H9 (cell line): ENCODE results near the gene CFAP77. TPM values are rescaled to one million over a fixed set of nuclear protein-coding genes. Genes with fewer than 3 reads are reported as not detected.

Experiments
- DNase-seq: peaks from one replicate; pipeline ENCODE4 v3.0.0-alpha.2; 2017
- H2AFZ ChIP-seq: one replicate; pipeline ENCODE4 v1.6.1; 2013; ENCODE audit warnings: mild to moderate bottlenecking, low read length, control low read depth, moderate library complexity
- H2AK5ac ChIP-seq: 2 replicates; pipeline ENCODE4 v1.6.1; 2013; ENCODE audit warnings: low read length, control low read depth, mixed read lengths; ENCODE audit not compliant: insufficient read length
- H2BK120ac ChIP-seq: one replicate; pipeline ENCODE4 v1.6.1; 2013; ENCODE audit warnings: low read depth, mild to moderate bottlenecking, low read length, control low read depth, inconsistent platforms; ENCODE audit not compliant: poor library complexity, severe bottlenecking
- H2BK12ac ChIP-seq: 2 replicates; pipeline ENCODE4 v1.6.1; 2013; ENCODE audit warnings: low read length, control low read depth, mixed read lengths, low read depth; ENCODE audit not compliant: insufficient read length
- H2BK15ac ChIP-seq: 2 replicates; pipeline ENCODE4 v1.6.1; 2013; ENCODE audit warnings: low read depth, low read length, control low read depth
- H2BK20ac ChIP-seq: one replicate; pipeline ENCODE4 v1.6.1; 2013; ENCODE audit warnings: low read depth, mild to moderate bottlenecking, low read length, control low read depth, inconsistent platforms; ENCODE audit not compliant: poor library complexity, severe bottlenecking
- H2BK5ac ChIP-seq: 2 replicates; pipeline ENCODE4 v1.6.1; 2013; ENCODE audit warnings: low read length, control low read depth, mixed read lengths; ENCODE audit not compliant: insufficient read length
- H3K14ac ChIP-seq: 2 replicates; pipeline ENCODE4 v1.6.1; 2013; ENCODE audit warnings: low read length, control low read depth; ENCODE audit not compliant: insufficient read depth
- H3K18ac ChIP-seq: 2 replicates; pipeline ENCODE4 v1.6.1; 2013; ENCODE audit warnings: low read depth, mild to moderate bottlenecking, mixed read lengths, low read length, control low read depth; ENCODE audit not compliant: insufficient read length
- H3K23ac ChIP-seq: 2 replicates; pipeline ENCODE4 v1.6.1; 2013; ENCODE audit warnings: low read length, control low read depth, mixed read lengths, low read depth; ENCODE audit not compliant: insufficient read length
- H3K23me2 ChIP-seq: 2 replicates; pipeline ENCODE4 v1.6.1; 2013; ENCODE audit warnings: low read depth, mild to moderate bottlenecking, mixed read lengths, low read length, control low read depth; ENCODE audit not compliant: insufficient read length, poor library complexity, severe bottlenecking
- H3K27ac ChIP-seq: 2 replicates; pipeline ENCODE4 v1.5.1; 2013; ENCODE audit warnings: low read length, control low read depth, mixed read lengths, low read depth; ENCODE audit not compliant: insufficient read length
- H3K27me3 ChIP-seq: 2 replicates; pipeline ENCODE4 v1.6.1; 2013; ENCODE audit warnings: low read length, control low read depth, inconsistent platforms; ENCODE audit not compliant: insufficient read depth
- H3K4ac ChIP-seq: 2 replicates; pipeline ENCODE4 v1.6.1; 2013; ENCODE audit warnings: low read depth, mild to moderate bottlenecking, control low read depth, inconsistent platforms, low read length, moderate library complexity
- H3K4me1 ChIP-seq: 2 replicates; pipeline ENCODE4 v1.6.1; 2013; ENCODE audit warnings: low read length, control low read depth, inconsistent platforms; ENCODE audit not compliant: insufficient read depth
- H3K4me2 ChIP-seq: 2 replicates; pipeline ENCODE4 v1.6.1; 2013; ENCODE audit warnings: low read length, control low read depth, mixed read lengths; ENCODE audit not compliant: insufficient read length, insufficient read depth
- H3K56ac ChIP-seq: 2 replicates; pipeline ENCODE4 v1.6.1; 2013; ENCODE audit warnings: low read depth, mild to moderate bottlenecking, mixed read lengths, low read length, control low read depth; ENCODE audit not compliant: insufficient read length
- H3K79me1 ChIP-seq: 2 replicates; pipeline ENCODE4 v1.6.1; 2013; ENCODE audit warnings: low read depth, mild to moderate bottlenecking, moderate library complexity, low read length, control low read depth, inconsistent platforms; ENCODE audit not compliant: insufficient read depth, poor library complexity, severe bottlenecking
- H3K79me2 ChIP-seq: 2 replicates; pipeline ENCODE4 v1.6.1; 2013; ENCODE audit warnings: low read length, control low read depth, inconsistent platforms; ENCODE audit not compliant: insufficient read depth
- H3K9ac ChIP-seq: 2 replicates; pipeline ENCODE4 v1.6.1; 2013; ENCODE audit warnings: low read length, control low read depth, mixed read lengths; ENCODE audit not compliant: insufficient read length; ENCODE audit errors: extremely low read depth
- H3K9me3 ChIP-seq: one replicate; pipeline ENCODE4 v1.6.1; 2013; ENCODE audit warnings: low read depth, low read length, inconsistent platforms; ENCODE audit not compliant: control insufficient read depth
- H3T11ph ChIP-seq: one replicate; pipeline ENCODE4 v1.6.1; 2013; ENCODE audit warnings: mild to moderate bottlenecking, low read length, control low read depth, inconsistent platforms
- H4K20me1 ChIP-seq: one replicate; pipeline ENCODE4 v1.6.1; 2013; ENCODE audit not compliant: control insufficient read depth, insufficient read length, insufficient read depth
- H4K5ac ChIP-seq: 2 replicates; pipeline ENCODE4 v1.6.1; 2013; ENCODE audit warnings: low read depth, mild to moderate bottlenecking, mixed read lengths, low read length, control low read depth; ENCODE audit not compliant: insufficient read length
- H4K8ac ChIP-seq: replicated peaks from 2 replicates; pipeline ENCODE4 v1.6.1; 2013; ENCODE audit warnings: low read length, control low read depth, mixed read lengths, low read depth; ENCODE audit not compliant: insufficient read length
- H4K91ac ChIP-seq: 2 replicates; pipeline ENCODE4 v1.6.1; 2013; ENCODE audit warnings: low read depth, mild to moderate bottlenecking, moderate library complexity, mixed read lengths, low read length, control low read depth; ENCODE audit not compliant: insufficient read length
- H3K27ac Mint-ChIP-seq, 3 experiments: 2 replicates in 2 of 3; 3 replicates in 1 of 3; pipeline ENCODE4 v1.8.0; 2020 to 2021; ENCODE audit warnings: mixed read lengths in 3 of 3, mild to moderate bottlenecking in 1 of 3, moderate library complexity in 1 of 3
- H3K27me3 Mint-ChIP-seq: 2 replicates; pipeline ENCODE4 v1.8.0; 2021; ENCODE audit warnings: low read depth, mild to moderate bottlenecking, moderate library complexity, mixed read lengths
- H3K36me3 Mint-ChIP-seq, 3 experiments: 2 replicates in 2 of 3; 3 replicates in 1 of 3; pipeline ENCODE4 v1.8.0; 2020 to 2021; ENCODE audit warnings: low read depth in 3 of 3, mixed read lengths in 3 of 3; ENCODE audit not compliant: insufficient read depth in 1 of 3
- H3K4me1 Mint-ChIP-seq, 2 experiments: 2 replicates each; pipeline ENCODE4 v1.8.0; 2020; ENCODE audit warnings: mixed read lengths in 2 of 2
- H3K4me3 Mint-ChIP-seq, 2 experiments: 2 replicates in 1 of 2; 3 replicates in 1 of 2; pipeline ENCODE4 v1.8.0; 2020 to 2021; ENCODE audit warnings: mild to moderate bottlenecking in 2 of 2, mixed read lengths in 2 of 2, moderate library complexity in 1 of 2
- H3K9me3 Mint-ChIP-seq, 2 experiments: 2 replicates in 1 of 2; 3 replicates in 1 of 2; pipeline ENCODE4 v1.8.0; 2020; ENCODE audit warnings: mild to moderate bottlenecking in 2 of 2, mixed read lengths in 2 of 2, moderate library complexity in 1 of 2
- CTCF ChIP-seq: fragments of 200-600 bp; sonication (generic); conservative IDR thresholded peaks from 3 replicates; pipeline ENCODE4 v1.8.0; 2021; ENCODE audit warnings: antibody characterized with exemption, mild to moderate bottlenecking
- WGBS: extraction: QIAGEN DNeasy Blood & Tissue Kit; methylation state at CpG from one replicate; pipeline ENCODE4 v1.1.7; 2013; ENCODE audit warnings: missing lambda C conversion rate, low lambda C conversion rate, mixed read lengths; ENCODE audit not compliant: insufficient read length; ENCODE audit errors: extremely low coverage; 5-methylcytosine and 5-hydroxymethylcytosine counted together
- total RNA-seq: library from RNA; stranded (reverse); gene quantifications from 2 replicates; pipeline ENCODE4 v1.2.1, GENCODE V29; 2021

The CFAP77 gene
- total RNA-seq, 1 experiment from 2014 or later = 0.72 TPM

DNA sequence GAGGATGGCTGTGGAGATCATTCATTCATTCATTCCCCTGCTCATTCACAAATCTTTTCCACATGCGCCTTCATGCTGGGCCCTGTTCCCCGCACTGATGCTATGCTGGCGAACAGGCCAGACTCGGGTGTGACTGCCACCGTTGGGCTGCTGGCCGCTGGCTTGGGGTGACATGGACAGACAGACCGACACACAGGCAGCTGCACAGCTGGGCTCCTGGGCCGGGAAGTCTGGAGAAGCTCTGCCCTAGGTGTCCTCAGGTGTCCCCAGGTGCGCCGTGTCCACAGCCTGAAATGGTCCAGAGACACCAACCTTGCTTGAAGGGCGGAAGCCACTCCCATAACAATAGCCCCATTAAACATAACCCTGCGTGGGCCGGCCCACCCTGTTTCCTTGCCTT, 137.4 kb downstream of the CFAP77 start:
- Histone ChIP-seq H3K4me2 (no peak overlapping the region), H4K91ac (no peak overlapping the region), H3K27ac (no peak overlapping the region), H3K9ac (no peak overlapping the region), H2BK120ac (no peak overlapping the region), H2AK5ac (no peak overlapping the region), H3K4me1 (no peaks in the 10 kb centered on the region), H3K79me1 (no peaks in the 10 kb centered on the region), H4K20me1 (no peaks in the 10 kb centered on the region), H2BK5ac (no peak overlapping the region), H3K9me3 (no peaks in the 10 kb centered on the region), H2BK20ac (no peak overlapping the region), H2BK12ac (no peak overlapping the region), H3T11ph (no peak overlapping the region), H4K5ac (no peak overlapping the region), H2BK15ac (no peak overlapping the region), H3K56ac (no peak overlapping the region), H4K8ac (no peak overlapping the region), H3K18ac (no peak overlapping the region), H3K4ac (no peak overlapping the region), H2AFZ (no peak overlapping the region), H3K23me2 (peaks cover 8% of the 10 kb centered on the region), H3K23ac (no peak overlapping the region), H3K27me3 (no peaks in the 10 kb centered on the region), H3K14ac (no peak overlapping the region), H3K79me2 (no peaks in the 10 kb centered on the region)
- H3K36me3 Mint-ChIP-seq = no peaks in the 10 kb centered on the region
- H3K4me3 Mint-ChIP-seq = no peak overlapping the region
- WGBS = no CpG with 5 or more reads among the region's 13 CpGs
- DNase-seq = no peak
- peaks cover 5% of the 10 kb centered on the region for H3K27me3 Mint-ChIP-seq
- TF ChIP-seq CTCF = no peak
- no peaks in the 10 kb centered on the region for H3K9me3 Mint-ChIP-seq
- peaks cover 24 to 42% of the 10 kb centered on the region in 2 experiments for H3K4me1 Mint-ChIP-seq
- H3K27ac Mint-ChIP-seq = no peak overlapping the region
